GM18508 (cell line): ENCODE data around the gene IL6R.

Experiments used
- ATAC-seq: cut with Tn5 transposase; IDR thresholded peaks from one replicate; pipeline ENCODE4 v1.9.1; 2021; ENCODE audit warnings: moderate number of reproducible peaks; ENCODE audit not compliant: insufficient read depth, unreplicated experiment

Gene IL6R

DNA sequence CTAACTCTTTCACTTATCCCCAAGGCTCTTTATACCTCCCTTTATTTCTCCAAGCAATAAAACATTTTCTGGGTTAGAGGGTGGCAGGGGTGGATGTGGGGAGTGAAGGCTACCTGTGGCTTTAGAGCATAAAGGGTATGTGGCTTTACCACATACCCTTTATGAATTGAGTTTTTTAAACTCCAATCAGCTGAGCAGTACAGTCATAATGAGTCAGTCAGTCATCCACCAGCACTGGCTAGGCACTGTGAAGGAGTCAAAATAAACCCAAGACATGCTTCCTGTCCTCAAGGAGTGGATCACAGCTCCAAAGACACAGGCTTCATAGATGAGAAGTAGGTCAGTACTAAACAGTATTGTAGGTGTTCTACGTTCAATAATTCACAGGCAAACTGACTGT is 94.3 kb downstream of the IL6R start:
- ATAC-seq: no peak

DNA sequence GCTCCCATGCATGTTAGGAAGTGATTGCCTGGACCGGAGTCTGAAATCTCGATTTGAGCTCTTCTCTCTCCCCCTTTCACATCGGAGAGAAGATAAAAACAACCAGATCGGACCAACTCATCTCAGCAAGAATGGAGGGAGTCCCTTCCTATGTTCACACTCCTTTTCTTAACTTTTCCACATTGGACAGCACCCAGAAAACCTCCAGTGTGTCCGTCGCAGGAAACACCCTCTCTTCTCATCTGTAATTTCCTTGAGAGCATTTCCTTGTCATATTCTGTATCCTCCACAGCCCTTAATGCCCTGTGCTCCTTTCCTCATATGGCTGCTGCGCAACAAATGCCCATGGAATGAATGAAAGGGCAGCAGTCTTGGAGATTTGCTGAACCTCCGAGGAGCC is 95.4 kb downstream of the IL6R start:
- no peak for ATAC-seq

DNA sequence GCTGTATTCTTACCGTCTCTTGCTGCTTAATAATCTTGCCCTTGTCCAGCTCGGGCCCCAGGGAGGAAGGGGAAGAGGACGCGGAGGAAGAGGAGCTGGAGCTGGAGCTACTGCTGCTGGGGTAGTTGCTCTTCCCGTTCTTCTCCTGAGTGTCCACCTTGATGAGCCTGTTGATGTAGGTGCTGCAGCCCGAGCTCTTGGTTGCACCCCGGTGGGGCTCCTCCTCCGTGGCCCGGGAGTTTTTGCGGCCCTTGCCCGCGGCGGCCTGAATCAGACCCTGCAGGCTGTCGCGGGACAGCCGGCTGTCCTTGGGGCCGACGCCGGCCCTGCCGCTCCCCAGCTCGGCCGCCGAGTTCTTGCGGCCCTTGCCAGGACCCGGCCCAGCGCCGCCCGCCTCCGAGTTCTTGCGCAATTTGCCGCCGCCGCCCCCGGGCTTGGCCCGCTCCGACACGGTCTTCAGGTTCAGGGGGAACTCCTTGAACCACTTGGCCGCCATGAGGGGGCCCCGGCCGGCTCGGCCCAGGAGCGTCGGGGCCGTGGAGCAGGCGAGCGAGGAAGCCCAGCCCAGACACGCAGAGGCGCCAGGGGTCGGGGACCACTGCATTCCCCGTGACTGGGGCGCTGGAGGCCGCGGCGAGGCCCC is 96.4 kb downstream of the IL6R start:
- ATAC-seq: no peak

DNA sequence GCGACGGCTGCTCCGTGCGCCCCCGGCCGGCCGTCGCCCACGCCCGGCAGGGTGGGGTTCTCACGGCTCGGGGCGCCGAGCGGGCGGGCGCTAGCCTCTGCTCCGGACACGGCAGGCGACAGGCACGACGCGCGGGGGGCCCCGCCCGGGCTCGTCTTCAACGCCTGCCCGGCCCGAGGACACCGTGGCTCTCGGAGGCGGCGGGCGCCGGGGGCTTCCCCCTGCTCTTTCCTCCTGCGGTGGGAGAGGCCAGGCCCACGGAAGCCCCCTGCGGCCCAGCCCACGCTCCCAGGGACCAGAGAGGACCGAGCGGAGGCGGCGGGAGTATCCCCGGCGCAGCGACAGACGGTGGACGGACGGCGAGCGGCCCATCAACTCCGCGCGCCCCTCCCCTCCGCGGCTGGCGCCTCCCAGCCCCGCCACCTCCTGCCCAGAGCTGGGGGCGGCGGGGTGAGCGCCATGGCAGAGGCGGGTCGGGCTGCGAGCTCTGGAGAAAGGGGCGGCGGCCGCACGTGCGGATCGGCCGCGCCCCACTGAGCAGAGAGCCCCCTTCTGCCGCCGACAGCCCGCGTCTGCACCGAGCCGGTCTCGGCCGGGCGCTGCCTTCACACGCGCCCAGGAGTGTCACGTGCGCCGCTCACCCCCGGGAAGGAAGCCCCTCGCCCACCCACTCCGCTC is 97.1 kb downstream of the IL6R start, which contains the start of the genes SHE and TDRD10:
SHE (minus strand) TSS at position 347 of the 678 bp plus-strand sequence. CDS start 386 bp downstream, outside the sequence.
TDRD10 (plus strand) TSS at position 154 of the 678 bp plus-strand sequence. CDS start 4,685 bp downstream, outside the sequence.
- ATAC-seq: no peak

DNA sequence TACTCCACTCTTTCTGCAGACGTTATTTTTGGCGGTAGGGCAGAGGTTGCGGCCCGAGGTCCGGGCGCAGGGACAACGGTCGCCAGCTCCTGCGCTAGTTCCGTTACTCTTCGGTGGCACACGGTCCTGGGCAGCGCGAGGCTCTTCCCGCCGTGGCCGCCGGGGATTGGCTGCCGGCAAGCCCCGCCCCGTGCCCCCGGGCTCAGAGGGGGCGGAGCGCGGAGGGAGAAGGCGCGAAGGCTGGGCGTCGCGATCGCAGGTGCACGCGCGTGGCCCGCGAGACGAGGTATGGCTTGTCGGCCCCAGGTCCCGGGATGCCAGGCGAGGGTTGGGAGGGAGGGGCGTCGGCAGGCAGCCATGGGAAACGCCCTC is 97.6 kb downstream of the IL6R start:
- ATAC-seq: no peak

DNA sequence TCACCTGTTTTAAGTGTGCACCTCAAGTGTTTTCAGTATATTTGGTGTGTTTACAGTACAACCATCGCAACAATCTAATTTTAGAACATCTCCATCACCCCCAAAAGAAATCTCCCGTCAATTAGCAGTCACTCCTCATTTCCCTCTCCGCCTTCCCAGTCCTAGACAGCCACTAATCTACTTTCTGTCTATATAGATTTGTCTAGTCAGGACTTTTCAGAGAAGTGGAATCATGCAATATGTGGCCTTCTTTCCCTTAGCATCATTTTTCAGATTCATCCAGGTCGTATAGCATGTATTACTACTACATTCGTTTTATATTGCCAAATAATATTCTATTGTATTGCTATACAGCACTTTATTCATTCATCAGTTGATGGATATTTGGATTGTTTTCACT is 98.8 kb downstream of the IL6R start:
- ATAC-seq: no peak

DNA sequence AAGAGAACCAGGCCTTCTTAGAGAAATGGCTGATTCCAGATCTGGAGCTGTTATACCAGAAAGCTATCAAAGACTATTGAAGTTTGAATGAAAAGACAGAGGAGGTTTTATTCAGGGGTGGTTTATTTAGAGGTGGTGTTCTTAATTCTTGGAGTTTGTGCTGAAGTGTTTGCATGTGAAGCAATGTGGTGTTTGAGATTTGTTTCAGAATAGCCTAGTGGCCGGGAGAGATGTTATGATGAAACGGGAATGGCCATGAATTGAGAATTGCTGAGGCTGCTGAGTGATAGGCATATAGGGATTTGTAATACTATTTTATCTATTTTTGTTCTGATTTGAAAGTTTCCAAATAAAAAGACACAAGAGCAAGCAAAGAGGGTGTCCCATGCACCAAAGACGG is 107.6 kb downstream of the IL6R start:
- no peak for ATAC-seq

DNA sequence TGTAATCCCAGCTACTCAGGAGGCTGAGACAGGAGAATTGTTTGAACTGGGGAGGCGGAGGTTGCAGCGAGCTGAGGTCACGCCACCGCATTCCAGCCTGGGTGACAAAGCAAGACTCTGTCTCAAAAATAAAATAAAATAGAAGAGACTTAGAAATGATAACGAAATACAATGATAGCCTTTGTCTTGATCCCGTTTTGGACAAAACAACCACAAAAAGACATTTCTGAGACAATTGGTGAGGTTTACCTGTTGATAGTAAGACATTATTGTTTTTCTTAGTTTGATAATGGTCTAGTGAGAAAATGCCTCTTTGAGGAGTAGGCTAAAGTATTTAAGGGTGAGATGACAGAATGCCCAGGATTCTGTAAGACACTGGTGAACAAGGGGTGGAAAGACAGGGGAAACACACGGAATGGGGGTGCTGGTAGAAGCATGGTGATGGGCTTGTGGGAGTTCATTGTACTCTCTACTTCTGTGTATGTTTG is 109.0 kb downstream of the IL6R start:
- no peak for ATAC-seq

DNA sequence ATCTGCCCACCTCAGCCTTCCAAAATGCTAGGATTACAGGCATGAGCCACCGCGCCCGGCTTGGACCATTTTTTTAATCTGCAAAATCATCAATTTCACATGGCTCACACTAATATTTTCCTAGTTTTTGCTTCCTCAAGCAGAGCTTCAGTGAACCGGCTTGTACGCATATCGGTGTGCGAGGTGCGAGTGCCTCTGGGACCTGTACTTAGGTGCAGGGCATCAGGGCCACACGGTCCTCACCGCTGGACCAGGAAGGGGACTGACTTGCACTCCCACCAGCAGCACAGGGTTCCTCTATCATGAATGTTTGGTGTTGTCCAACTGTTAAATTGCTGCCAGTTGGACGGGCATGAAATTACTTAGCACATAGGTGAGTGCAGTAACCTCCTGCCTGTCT is 112.5 kb downstream of the IL6R start:
- no peak for ATAC-seq
